HG02678 (cell line): ENCODE data around the gene POM121C.
"Not testable (repeated sequence)": the region's sequence is repeated elsewhere in the genome, so short reads cannot be mapped to it uniquely, and the experiment has no call there.

Experiments
- ATAC-seq: cut with Tn5 transposase; IDR thresholded peaks from one replicate; pipeline ENCODE4 v1.9.1; 2021; ENCODE audit warnings: mild to moderate bottlenecking, moderate library complexity; ENCODE audit not compliant: unreplicated experiment

Gene POM121C

GRCh38 chr7:75397865-75398264 is 88.2 kb downstream of the POM121C start:
- ATAC-seq: not testable (repeated sequence)

DNA sequence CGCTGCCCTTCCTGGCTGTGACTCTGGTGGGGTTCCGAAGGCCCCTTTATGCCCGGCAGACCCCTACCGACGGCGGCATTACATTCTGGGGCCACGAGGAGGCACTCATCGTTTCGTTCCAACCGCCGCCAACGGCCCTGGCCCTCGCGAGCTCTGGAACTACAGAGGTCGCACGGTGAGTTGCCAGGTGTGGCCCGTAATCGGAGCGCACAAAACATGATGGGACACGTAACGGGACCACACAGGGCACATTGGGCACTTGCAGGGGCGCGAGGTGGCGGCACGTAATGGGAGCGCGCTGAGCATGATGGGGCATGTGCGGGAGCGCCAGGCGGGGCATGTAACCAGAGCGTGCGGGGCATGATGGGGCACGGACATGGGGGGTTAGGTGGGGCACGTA is 90.8 kb downstream of the POM121C start, which contains the start of gene TRIM73:
Gene TRIM73 (plus strand): TSS at position 301 of the 400 bp plus-strand sequence. CDS start 3,305 bp downstream, outside the sequence.
- not testable (repeated sequence) for ATAC-seq

DNA sequence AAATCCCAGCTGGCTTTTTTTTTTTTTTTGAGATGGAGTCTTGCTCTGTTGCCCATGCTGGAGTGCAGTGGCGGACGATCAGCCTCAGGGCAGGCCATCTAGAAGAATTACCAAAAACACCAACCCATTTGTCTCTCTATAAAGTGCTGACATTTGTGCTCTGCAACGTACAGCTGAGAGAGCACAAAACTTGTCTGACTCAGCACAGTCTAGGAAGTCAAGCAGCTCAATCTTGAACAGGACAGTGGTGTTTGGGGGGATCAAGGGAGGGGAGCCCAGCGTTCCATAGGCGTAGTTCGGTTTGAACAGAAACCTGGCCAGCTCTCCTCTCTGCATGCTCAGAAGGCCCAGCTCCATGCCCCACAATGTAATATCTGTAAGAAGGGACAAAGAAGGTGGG is 92.9 kb downstream of the POM121C start:
- ATAC-seq: not testable (repeated sequence)

GRCh38 chr7:75374519-75375317 is 111.4 kb downstream of the POM121C start:
- not testable (repeated sequence) for ATAC-seq

GRCh38 chr7:75374144-75374518 is 112.0 kb downstream of the POM121C start:
- not testable (repeated sequence) for ATAC-seq

GRCh38 chr7:75367313-75367712 is 118.8 kb downstream of the POM121C start:
- ATAC-seq: not testable (repeated sequence)
